Measurements from ENCODE around the gene FAH.

FAH gene

DNA sequence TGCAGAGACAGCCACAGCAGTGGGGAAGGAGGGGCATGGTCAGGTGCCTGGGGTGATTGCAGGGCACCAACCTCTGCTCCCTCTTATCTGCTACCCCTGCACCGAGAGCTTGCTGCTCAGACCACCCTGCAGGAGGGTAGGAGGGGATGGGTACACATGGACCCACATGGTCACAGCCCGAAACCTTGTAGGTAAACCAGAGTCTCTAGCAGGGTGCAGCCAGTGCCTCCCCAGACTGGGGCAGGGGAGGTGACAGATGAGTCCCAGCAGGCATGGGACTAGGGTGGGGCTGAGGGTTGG lies 49.2 kb downstream of the FAH start:
- no peak for DNase-seq

- DNase-seq: no peak
These were observed 50.0 kb downstream of the FAH start for GRCh38 chr15:80202641-80203360.

DNA sequence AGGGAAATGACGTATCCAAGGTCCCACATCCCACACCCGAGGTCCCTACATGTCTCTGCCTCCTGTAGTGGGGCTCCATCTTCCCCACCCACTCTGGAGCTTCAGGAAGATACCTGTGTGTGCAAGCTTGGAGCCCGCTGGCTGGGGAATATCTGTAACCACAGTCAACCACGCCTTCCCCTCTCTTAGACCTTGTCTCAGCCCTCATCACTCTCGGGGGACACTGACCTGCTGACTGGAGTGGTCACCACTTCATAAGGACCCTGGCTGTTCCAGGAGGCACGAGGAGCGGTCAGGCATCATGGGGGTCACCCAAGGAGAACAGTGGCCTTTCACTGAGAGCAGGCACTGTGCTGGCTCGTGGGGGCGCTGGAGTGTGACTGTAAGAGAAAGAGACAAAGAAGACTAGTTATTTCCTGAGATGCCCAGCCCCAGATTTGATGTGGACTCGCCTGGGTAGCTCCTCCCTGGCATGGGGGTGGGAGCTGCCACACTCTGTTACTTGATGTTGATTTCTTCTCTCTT lies 50.6 kb downstream of the FAH start:
- DNase-seq: no peak

DNA sequence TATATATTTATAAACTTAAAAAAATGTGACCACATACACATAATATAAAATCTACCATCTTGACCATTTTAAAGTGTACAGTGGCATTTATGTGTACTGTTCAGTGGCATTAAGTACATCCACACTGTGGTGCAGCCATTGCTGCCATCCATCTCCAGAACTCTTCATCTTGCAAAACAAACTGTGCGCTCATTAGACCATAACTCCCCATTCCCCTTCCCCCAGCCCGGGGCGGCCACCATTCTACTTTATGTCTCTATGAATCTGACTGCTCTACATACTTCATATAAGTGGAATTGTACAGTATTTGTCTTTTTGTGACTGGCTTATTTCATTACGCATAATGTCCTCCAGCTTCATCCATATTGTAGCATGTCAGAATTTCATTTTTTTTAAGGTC lies 51.4 kb downstream of the FAH start:
- DNase-seq: no peak

- no peak for DNase-seq
These were observed 55.1 kb downstream of the FAH start for GRCh38 chr15:80207887-80208286.

- peak; percentile 21 for DNase-seq
These were observed 56.2 kb downstream of the FAH start for GRCh38 chr15:80208758-80209734.

DNA sequence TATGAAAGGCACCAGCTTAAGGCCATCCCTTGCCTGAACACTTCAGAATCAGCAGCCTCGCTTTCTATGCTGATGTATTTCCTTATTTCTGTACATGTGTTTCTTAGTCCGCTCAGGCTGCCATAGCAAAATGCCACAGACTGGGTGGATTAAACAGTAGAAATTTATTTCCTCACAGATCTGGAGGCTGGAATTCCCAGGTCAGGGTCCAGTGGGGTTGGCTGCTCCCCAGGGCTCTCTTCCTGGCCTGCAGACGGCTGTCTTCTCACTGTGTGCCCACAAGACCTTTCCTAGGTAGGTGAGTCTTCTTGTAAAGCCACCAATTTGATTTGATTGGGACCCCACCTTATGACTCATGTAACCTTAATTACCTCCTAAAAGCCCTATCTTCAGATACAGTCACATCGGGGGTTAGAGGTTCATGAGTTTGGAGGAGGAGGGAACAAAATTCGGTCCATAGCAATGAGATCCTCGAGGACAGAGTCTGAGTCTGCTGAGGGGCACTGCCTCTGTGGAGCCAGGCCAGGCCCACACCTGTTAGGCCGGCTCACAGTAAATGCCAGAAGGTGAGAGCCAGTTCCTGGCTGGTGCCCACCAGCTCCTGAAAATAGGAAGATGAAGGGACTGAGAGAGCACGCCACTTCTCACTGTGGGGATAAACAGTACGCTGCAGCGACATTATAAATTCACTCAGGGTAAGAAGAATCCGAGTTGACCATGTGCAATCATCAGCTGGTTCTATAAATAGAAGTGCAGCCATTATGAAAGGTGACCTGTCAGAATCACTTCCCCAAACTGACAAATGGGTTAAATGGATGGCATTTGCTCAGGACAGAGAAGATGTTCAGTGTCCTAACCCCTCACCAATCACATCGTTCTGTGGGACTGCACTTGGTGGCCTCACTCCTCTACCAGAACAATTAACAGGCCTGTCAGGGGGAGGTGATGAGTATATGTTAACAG lies 58.1 kb downstream of the FAH start:
- DNase-seq: peak; percentile 64

GRCh38 chr15:80211976-80212375 lies 59.2 kb downstream of the FAH start:
- peak; percentile 1 for DNase-seq

GRCh38 chr15:80214910-80215309 lies 62.1 kb downstream of the FAH start:
- DNase-seq: no peak

GRCh38 chr15:80216141-80216540 lies 63.3 kb downstream of the FAH start:
- no peak for DNase-seq

DNA sequence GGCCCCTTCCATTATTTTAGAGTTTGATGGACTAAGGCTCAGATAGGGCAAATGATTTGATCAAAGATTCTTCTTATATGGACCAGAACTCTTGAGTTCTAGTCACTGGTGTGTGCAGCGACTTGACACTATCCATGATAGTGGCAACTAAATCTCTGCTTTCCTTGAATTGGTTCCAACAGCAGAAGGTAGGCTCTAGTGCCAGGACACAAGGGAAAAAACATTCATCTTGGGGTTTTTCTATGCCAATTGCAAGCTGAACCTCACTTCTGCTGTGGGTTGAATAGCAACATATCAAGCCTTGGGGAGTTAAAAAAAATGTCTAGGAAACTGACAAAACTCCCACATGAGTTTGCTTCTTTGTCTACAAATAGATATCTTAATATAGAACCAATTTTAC lies 64.1 kb downstream of the FAH start:
- DNase-seq: no peak

DNA sequence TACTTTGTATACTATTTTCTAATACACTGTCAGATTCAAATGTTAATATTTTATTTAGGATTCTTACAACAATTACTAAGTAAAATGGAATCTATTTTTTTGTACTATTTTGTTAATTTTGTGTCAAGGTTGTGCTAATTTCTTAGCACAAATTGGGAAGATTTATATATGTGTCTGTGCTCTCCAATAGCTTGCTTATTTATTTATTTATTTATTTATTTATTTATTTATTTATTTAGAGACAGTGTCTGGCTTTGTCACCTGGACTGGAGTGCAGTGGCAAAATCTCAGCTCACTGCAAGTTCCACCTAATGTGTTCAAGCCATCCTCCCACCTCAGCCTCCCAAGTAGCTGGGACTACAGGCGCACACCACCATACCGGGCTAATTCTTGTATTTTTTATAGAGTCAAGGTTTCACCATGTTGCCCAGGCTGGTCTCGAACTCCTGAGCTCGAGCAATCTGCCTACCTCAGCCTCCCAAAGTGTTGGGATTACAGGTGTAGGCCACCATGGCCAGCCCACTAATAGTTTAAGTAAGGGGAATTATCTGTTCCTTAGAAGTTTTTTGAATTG lies 64.6 kb downstream of the FAH start:
- DNase-seq: no peak

DNA sequence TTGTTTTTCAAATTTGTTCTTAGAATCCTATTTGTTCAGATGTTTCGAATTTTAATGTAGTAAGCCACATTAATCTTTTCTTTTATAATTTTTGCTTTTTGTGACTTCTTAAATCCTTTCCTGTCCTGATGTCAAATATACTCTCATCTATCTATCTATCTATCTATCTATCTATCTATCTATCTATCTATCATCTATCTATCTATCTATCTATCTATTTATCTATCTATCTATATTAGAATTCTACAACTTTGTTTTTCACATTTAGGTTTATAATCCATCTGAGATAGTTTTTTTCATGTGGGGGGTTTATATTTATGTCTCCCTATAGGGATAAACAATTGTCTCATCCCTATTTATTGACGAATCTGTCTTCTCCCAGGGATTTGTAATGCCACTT lies 67.2 kb downstream of the FAH start:
- DNase-seq: no peak

GRCh38 chr15:80228959-80229610 lies 76.3 kb downstream of the FAH start:
- no peak for DNase-seq

DNA sequence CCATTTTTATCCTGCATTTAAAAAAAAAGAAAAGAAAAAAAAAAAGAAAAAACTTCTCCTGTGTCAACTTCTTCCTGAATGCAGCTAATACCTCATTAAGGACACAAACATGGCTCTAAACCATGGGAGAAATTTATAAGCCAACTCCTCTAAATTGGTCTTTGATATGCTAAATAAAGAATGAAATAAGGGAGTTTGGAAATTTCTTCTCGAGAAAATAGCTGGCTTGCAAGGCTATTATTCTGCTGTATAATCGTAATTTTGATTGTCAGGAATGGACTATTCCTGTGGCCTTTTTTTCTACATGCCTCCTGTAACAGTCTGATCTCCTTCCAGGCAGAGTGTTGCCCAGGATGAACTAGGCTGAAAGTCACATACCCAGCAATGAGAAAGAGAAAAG lies 78.6 kb downstream of the FAH start:
- DNase-seq: no peak

GRCh38 chr15:80233581-80233980 lies 80.8 kb downstream of the FAH start:
- DNase-seq: peak; percentile 56

- no peak for DNase-seq
These were observed 82.1 kb downstream of the FAH start for GRCh38 chr15:80234883-80235282.
